H4 (cell line): ENCODE data around the gene WFDC2. TPM values are rescaled to one million over a fixed set of nuclear protein-coding genes. Genes with fewer than 3 reads are reported as not detected.

Source experiments
- DNase-seq: peaks from one replicate; pipeline ENCODE4 v3.0.0-alpha.2; 2015; ENCODE audit warnings: low spot score
- total RNA-seq: library from RNA; depleted of rRNA; stranded (reverse); fragments of >200 nt; shearing (Covaris generic); gene quantifications from 2 replicates; pipeline ENCODE4 v1.2.3, GENCODE V29; 2014; rRNA removed

Gene WFDC2, protein sequence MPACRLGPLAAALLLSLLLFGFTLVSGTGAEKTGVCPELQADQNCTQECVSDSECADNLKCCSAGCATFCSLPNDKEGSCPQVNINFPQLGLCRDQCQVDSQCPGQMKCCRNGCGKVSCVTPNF
- not detected in 2 replicates for total RNA-seq

DNA sequence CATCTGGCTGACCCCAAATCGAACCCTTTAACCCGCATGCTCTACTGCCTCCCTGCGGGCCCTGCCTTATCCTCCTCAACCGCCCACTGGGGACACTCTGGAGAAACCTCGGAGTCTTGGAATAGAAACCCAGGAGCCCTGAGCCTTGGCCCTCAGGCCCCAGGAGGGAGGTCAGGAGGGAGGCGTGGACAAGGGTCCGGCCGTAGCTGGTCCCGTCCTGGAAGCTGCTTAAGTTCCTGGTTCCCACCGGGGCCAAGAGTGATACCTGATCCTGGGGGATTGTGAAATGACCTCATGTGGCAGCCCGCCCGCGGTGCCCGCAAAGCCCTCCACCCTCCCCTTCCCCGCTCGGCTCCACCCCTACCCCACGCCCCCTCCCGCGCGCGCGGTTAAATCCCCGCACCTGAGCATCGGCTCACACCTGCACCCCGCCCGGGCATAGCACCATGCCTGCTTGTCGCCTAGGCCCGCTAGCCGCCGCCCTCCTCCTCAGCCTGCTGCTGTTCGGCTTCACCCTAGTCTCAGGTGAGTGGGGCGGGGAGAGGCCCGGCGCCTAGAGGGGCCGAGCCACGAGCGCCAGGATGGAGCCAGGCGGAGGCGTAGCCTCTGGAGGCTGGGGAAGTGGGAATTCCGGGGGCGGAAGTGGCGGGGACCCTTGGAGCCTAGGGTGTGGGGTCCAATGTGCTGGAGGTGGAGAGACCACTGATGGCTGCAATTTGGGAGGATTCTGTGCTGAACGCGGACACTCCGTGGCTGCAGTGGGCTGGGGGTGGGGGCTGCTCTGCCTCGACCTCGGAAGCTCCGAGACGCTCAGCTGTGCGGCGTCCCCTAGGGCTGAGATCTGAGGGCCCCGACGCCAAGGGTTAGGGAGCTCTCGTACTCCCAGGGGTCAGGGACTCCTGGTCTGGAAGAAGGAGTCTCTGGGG, at the start of gene WFDC2:
TSS of gene WFDC2 (plus strand) at position 418 of the 926 bp plus-strand sequence. CDS start at position 447, 29 bp downstream.
- DNase-seq: no peak

DNA sequence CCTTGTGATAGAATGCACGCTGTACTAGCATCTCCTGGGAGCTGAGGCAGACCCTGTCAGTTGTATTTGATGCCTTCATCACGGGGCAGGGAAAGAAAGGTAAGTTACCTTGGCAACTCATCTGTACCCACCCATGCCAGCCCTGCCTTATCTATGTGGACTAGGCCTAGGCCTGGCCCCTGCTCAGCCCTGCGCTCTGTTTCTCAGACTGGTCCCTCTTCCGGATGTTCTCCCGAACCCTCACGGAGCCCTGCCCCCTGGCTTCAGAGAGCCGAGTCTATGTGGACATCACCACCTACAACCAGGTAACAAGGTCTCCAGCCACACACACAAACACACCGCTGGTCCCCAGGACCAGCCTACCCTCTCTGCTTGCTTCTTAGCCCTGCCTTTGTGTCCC, 49.4 kb upstream of the WFDC2 start:
- DNase-seq: no peak

GRCh38 chr20:45423700-45424099, 45.9 kb upstream of the WFDC2 start:
- DNase-seq: no peak

- no peak for DNase-seq
Observed at GRCh38 chr20:45425561-45425960, 44.0 kb upstream of the WFDC2 start.

DNA sequence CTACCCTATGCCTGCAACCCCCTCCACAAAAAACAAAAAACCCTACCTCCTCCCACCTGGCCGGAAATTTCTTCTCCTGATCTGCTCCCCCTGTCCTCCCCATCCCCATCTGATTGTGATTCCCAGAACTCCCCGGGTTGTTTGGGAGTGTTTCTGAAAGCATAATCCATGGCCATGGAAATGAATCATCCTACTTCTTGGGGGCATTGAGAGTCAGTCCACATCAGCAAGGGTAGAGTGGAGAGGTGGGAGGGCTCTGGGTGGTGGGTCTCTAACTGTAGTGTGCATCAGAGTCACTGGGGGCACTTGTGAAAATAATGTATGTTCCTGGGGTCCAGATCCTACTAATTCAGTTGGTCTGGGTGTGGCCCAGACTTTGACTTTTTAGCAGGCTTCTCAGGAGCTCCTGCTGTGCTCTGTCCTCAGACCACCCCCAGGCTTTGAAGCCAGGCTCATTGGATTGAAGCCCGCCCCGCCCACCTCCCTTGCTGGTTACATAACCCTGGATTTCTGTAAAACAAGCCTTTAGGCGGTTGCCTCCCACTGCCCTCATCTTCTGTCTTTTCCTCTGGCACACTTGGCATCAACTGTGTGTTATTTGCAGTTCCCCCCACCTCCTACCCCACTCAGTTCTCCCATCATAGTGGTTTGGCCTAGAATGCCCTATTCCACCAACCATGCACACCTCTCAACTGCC, 43.1 kb upstream of the WFDC2 start:
- no peak for DNase-seq

GRCh38 chr20:45427236-45428149, 42.1 kb upstream of the WFDC2 start:
- no peak for DNase-seq

GRCh38 chr20:45429618-45430017, 39.9 kb upstream of the WFDC2 start:
- DNase-seq: no peak

DNA sequence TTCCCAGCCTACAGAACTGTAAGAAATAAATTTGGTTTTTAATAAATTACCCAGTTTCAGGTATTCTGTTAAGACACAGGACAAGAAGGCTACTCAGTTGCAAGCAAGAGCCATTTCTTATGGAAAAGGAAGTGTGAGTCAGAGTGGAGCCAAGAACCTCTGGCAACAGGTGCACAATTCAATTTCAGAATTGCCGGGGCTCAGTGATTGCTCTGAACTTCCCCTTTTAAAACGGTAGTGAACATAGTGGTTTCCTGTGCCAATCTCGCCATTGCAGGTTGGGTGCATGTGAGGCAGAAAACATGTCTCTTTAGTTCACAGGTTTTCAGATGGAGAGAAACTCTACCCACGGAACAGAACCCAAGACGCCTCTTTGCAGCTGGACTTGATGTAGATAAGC, 37.3 kb upstream of the WFDC2 start:
- no peak for DNase-seq

DNA sequence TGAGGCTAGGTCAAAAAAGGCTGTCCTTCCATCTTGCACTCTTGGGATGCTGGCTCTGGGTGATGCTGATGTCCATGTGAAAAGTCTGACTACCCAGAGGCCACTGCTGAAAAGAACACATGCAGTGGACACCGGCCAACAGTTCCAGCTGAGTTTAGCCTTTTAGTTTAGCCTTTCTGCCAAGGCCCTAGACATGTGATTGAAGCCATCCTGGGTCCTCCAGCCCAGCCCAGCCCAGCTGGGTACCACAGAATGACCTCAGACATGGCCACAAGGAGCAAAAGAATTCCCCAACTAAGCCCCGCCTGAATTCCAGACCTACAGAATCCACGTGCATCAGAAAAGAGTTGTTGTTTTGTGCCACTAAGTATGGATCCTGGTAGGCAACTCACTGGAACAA, 36.2 kb upstream of the WFDC2 start:
- peak; percentile 43 for DNase-seq

DNA sequence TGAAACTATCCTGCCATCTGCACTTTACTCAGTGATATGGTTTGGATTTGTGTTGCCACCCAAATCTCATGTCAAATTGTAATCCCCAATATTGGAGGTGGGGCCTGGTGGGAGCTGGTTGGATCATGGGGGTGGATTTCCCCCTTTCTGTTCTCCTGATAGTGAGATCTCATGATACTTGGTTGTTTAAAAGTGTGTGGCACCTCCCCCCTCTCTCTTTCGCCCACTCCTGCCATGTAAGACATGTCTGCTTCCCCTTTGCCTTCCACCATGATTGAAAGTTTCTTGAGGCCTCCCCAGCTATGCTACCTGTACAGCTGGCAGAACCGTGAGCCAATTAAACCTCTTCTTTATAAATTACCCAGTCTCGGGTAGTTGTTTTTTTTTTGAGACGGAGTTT, 35.6 kb upstream of the WFDC2 start:
- no peak for DNase-seq

GRCh38 chr20:45436732-45437485, 32.6 kb upstream of the WFDC2 start:
- peak; percentile 73 for DNase-seq

DNA sequence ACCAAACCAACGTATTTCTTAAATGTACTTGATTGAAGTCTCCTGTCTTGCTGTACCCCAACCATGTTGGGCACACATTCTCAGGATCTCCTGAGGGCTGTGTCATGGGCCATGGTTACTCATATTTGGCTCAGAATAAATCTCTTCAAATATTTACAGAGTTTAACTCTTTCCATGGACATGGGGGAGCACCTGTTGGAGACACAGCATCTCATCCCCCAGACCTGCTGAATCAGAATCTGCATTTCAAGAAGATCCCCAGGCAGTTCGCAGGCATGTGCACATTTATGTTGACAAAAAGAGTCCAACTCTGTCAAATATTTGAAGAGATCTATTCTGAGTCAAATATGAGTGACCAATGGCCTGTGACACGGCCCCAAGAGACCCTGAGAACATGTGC, 29.1 kb upstream of the WFDC2 start:
- DNase-seq: no peak

DNA sequence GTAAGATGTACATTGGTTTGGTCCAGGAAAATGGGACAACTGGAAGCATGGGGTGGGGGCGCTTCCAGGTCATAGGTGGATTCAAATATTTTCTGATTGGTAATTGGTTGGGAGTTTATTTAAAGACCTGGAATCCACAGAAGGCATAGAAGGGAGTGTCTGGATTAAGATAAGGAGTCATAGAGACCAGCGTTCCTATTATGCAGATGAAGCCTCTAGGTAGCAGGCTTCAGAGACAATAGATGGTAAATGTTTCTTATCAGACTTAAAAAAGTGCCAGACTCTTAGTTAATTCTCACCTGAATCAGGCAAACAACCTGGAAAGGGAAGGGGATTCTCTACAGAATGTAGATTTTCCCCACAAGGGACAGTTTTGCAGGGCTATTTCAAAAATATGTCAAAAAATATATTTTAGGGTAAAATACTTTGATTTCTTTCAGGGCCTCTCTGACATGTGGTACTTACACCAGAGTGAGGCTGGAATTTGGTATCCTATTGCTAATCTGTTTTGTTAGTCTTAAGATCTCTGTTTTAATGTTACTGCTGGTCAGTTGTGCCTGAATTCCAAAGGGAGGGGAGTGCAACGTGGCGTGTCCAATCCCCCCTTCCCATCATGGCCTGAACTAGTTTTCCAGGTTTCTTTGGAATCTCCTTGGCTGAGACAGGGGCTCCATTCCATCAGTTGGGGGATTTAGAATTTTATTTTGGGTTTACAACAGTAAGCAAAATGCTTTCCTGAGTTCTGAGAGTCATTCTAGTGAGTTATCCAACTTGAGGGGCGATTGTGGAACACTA, 28.5 kb upstream of the WFDC2 start:
- DNase-seq: no peak

- DNase-seq: no peak
Observed at GRCh38 chr20:45441746-45442145, 27.8 kb upstream of the WFDC2 start.

DNA sequence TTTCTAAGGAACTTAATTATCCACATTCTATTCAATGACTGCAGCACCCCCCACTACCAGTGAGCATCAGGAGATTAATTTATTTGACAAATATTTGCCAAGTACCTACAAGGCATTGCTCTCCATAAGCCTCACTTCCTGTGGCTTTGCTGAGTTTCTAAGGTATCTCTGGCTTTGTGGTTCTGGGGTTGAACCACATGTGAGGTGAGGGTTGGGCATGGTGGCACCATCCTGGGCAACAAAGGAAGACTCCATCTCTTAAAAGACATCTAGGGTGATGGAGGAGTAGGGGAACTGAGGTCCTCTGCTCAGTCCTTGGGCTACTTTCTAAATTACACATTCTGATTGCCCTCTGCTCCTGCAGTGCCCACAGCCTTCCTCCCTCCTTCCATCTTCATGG, 25.5 kb upstream of the WFDC2 start:
- DNase-seq: no peak

DNA sequence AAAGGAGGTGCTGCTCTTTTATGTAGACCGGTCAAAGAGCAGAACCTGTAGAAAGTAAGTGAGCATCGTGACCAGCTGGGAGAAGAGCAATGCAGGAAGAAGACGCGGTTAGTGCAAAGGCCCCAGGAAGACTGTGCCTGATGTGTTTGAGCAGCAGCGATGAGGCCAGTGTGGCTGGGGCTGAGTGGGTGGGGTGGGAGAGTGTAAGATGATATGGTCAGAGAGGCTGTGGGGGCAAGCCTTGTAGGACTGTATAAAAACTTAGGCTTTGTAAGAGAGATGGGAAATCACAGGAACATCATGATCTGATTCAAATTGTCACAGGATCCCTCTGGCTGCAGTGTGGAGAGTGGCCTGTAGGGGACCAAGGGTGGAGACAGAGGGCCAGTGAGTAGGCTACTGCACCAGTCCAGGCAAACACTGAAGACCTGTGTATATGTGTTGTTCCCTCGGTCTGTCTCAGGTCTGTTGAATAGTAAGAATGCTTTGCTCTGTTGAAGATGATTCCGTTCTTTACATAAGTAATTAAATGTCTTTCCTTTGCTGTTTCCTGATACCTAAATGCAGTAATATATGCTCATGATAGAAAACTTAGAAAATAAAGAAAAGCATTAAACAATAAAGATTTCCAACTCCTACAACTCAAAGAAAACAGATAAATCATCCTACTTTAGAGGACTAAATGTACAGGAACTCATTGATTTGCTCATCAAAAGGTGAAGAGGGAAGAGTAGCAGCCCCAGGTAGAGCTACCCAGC, 23.6 kb upstream of the WFDC2 start:
- peak; percentile 20 for DNase-seq

DNA sequence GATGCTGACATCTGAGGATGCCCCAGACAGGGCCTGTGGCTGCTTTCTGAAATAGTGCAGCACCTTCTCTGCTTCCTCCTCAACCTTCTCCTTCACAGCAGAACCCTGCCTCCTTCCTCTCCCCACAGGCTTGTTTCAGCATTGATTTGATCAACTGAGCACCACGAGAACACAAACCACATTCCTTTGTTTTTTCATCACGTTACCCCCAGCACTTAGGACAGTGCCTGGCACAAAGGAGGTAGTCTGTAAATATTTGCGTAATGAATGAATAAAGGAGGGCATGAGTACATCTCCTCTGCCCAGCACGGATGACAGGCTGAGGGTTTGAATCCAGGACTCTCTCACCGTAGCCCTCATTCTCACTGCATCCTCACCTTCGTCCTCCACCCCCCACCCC, 21.3 kb upstream of the WFDC2 start:
- no peak for DNase-seq

- peak; percentile 18 for DNase-seq
Observed at GRCh38 chr20:45449528-45449927, 20.0 kb upstream of the WFDC2 start.

- DNase-seq: peak; percentile 57
Observed at GRCh38 chr20:45450097-45450818, 19.3 kb upstream of the WFDC2 start.
